Measurements from ENCODE around the gene NCAPH2. TPM values are rescaled to one million over a fixed set of nuclear protein-coding genes. Genes with fewer than 3 reads are reported as not detected.

The NCAPH2 gene
- total and polyA plus RNA-seq, 7 donors: 19.2 to 26.3 (median 22.0) TPM

DNA sequence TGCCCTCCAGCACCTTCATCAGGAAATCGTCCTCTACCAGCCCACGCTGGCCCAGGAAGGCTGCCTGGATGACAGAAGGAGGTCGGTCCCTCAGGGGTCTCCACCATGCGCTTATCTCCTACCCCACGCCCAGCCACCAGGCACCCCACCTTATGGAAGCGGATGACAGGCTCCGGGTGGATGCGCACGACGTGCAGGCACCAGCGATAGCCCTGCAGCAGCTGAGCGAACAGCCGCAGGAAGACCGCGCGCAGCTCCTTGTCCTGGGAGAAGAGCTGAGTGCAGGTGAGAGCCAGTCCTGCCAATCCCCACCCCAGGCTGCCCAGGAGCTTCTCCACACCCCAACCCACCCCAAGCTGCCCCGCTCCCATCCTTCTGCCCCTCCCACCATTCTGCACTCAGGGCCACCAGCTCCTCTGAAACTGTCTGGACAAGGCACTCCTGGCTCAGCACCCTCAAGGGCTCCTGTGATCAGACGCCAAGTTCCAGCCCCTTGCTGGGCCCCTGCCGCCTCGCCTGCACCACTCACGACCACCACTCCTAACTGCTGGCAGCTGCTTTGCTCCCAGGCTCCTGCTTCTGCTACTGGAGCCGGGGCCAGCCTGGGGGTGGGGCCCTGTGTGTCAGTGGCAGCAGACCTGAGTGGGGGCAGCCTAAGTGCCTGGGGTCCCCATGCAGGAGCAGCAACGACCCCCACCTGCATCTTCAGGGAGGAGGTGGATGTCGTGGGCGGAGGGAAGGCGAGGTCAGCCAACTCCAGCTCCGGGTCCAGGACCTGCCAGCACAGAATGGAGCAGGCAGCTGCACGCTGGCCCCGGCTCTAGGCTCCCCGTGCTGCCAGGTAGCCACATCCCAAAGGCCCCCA, 42.7 kb upstream of the NCAPH2 start:
- Histone ChIP-seq H3K4me1 (peaks cover 14% of the 10 kb centered on the region), H3K4me3 (no peak overlapping the region), H3K27ac (no peak overlapping the region), H3K36me3 (ENCODE audit: insufficient read depth in 1 of 2, low read depth in 1 of 2) (peaks cover 3 to 74% of the 10 kb centered on the region in 2 donors), H3K9me3 (no peaks in the 10 kb centered on the region), H3K27me3 (ENCODE audit: insufficient read depth in 3 of 3, low read length in 2 of 3) (no peaks in the 10 kb centered on the region)
- TF ChIP-seq, protein P1, sequence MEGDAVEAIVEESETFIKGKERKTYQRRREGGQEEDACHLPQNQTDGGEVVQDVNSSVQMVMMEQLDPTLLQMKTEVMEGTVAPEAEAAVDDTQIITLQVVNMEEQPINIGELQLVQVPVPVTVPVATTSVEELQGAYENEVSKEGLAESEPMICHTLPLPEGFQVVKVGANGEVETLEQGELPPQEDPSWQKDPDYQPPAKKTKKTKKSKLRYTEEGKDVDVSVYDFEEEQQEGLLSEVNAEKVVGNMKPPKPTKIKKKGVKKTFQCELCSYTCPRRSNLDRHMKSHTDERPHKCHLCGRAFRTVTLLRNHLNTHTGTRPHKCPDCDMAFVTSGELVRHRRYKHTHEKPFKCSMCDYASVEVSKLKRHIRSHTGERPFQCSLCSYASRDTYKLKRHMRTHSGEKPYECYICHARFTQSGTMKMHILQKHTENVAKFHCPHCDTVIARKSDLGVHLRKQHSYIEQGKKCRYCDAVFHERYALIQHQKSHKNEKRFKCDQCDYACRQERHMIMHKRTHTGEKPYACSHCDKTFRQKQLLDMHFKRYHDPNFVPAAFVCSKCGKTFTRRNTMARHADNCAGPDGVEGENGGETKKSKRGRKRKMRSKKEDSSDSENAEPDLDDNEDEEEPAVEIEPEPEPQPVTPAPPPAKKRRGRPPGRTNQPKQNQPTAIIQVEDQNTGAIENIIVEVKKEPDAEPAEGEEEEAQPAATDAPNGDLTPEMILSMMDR (IDR thresholded peaks at IDR 0.05): no peak
- no peak for ATAC-seq
- DNase-seq: no peak
- intact Hi-C loops (cut with DNase I): no loop called here
- 90 to 92% (median 90%) methylated on average over 30 of the region's 30 CpGs for WGBS, 3 donors

DNA sequence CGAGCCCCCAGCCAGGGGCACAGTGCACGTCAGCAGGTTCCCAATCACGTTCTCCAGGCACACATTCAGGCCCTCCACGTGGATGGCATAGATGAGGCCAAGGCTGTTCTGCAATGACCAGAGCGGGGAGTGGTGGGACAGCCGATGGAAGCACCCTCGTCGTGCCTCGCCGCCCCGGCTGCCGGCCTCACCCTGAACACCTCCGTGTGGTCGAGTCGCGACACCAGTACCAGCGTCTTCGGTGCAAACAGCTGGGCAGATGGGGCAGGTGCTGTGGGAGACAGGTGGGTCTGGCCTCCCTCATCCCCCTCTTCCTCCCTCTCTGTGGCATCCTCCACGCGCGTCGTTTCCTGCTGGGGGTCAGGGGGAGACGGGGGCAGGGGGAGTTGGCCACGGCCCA, 40.7 kb upstream of the NCAPH2 start:
- TF ChIP-seq, protein P1 (IDR thresholded peaks at IDR 0.05): no peak
- Histone ChIP-seq H3K36me3 (ENCODE audit: insufficient read depth in 1 of 2, low read depth in 1 of 2) (peaks cover 3 to 54% of the 10 kb centered on the region in 2 donors), H3K4me3 (no peak overlapping the region), H3K9me3 (no peaks in the 10 kb centered on the region), H3K27ac (no peak overlapping the region), H3K4me1 (peaks cover 35% of the 10 kb centered on the region), H3K27me3 (ENCODE audit: insufficient read depth in 3 of 3, low read length in 2 of 3) (no peaks in the 10 kb centered on the region)
- intact Hi-C loops (cut with DNase I): no loop called here
- DNase-seq (no peak), ATAC-seq (no peak)
- whole genome bisulfite sequencing, 3 donors: 90 to 92% (median 91%) methylated on average over 19 to 24 of the region's 24 CpGs

DNA sequence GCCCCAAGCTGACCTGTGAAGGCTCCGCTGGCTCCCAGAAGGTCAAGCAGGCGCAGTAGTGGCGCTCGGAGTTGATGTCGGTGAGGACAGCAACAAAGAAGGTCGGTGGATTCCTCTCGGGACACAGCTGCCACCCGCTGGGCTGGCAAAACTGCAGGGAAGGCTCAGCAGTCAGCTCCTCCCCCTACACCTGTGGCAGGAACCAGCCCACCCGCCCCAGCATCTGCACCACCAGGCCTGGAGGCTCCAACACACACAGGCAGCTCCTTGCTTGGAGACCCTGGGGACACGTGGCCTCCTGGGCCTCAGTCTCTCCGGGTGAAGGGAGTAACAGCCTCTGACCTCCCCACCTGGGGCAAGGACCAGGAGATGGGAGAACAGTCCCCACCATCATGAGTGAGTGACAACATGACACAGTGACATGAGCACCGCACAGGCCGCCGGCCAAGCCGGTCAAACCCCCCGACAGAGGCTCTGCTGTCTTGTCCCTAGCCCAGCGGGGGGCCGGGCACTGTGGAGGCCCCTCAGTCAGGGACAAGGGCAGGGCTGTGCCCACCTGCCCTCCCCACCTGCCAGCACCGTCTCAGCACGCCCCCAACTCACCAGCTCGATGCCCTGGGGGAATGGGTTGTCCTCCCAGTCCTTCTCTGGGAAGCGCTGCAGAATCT, 40.1 kb upstream of the NCAPH2 start:
- no peak overlapping the region for H3K27ac ChIP-seq
- H3K36me3 ChIP-seq (ENCODE audit: insufficient read depth in 1 of 2, low read depth in 1 of 2): peaks cover 3 to 48% of the 10 kb centered on the region in 2 donors
- TF ChIP-seq, protein P1 (IDR thresholded peaks at IDR 0.05): no peak
- ATAC-seq: no peak
- no peak overlapping the region for H3K4me3 ChIP-seq
- no peaks in the 10 kb centered on the region for H3K27me3 ChIP-seq (ENCODE audit: insufficient read depth in 3 of 3, low read length in 2 of 3)
- intact Hi-C loops (cut with DNase I): no loop called here
- no peak for DNase-seq
- no peaks in the 10 kb centered on the region for H3K9me3 ChIP-seq
- peaks cover 40% of the 10 kb centered on the region for H3K4me1 ChIP-seq
- WGBS, 3 donors: 83 to 86% (median 85%) methylated on average over 19 to 22 of the region's 22 CpGs

DNA sequence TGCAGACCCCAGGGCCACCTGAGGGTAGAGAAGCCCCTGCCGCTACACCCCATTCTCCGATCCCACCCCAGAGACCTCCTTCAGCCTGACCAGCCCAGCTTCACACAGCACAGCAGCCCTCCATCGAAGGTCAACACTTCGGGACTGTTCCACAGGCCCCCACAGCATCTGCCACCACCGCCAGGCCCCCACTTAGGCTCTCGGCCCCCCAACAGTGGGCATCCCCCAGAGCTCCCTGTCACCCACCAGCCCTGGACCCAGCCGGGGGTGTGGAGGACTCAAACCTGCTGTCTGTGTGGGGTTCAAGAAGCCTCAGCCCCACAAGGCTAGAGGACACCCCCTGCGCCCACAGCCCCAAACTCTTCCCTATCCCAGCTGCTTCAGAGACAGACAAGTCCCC, 39.4 kb upstream of the NCAPH2 start:
- ATAC-seq (no peak), DNase-seq (no peak)
- Histone ChIP-seq H3K9me3 (no peaks in the 10 kb centered on the region), H3K27me3 (ENCODE audit: insufficient read depth in 3 of 3, low read length in 2 of 3) (no peaks in the 10 kb centered on the region), H3K4me3 (no peak overlapping the region), H3K36me3 (ENCODE audit: insufficient read depth in 1 of 2, low read depth in 1 of 2) (peaks cover 1 to 41% of the 10 kb centered on the region in 2 donors), H3K27ac (no peak overlapping the region), H3K4me1 (peaks cover 48% of the 10 kb centered on the region)
- TF ChIP-seq, protein P1 (IDR thresholded peaks at IDR 0.05): no peak
- intact Hi-C loops (cut with DNase I): no loop called here
- 84 to 89% (median 85%) methylated on average over 8 of the region's 8 CpGs for WGBS, 3 donors

All from psoas muscle (tissue), 8 donors.